HCT116 (cell line): Measurements from ENCODE around the gene TSPAN7. TPM values are rescaled to one million over a fixed set of nuclear protein-coding genes. Genes with fewer than 3 reads are reported as not detected.
A peak's percentile ranks its signal among the peaks of the same experiment; 100 is the strongest.

Source experiments
- ATAC-seq: fragments of 200-7000 bp; cut with Tn5 transposase; 2 replicates; pipeline ENCODE4 v1.9.1; 2020; ENCODE audit warnings: mild to moderate bottlenecking, moderate library complexity
- BruUV-seq: library from RNA; stranded (reverse); fragments of 400-500 nt; replicated peaks from 2 replicates; lab custom pipeline; 2021; lab: Mats Ljungman, UMichigan
- CTCF ChIA-PET: fragments of 300-600 bp; sonication (Branson Sonifier 250); formaldehyde crosslinking; loops from one replicate; lab custom pipeline; 2021; ENCODE audit warnings: antibody characterized with exemption; lab: Charles Lee
- POLR2A ChIA-PET: fragments of 300-600, 350-600 bp; sonication (Branson Sonifier 250); formaldehyde crosslinking; loops from one replicate; lab custom pipeline; 2021; ENCODE audit warnings: antibody characterized with exemption; lab: Charles Lee
- RAD21 ChIA-PET, 2 experiments: fragments of 300-600 bp; sonication (Branson Sonifier 250); formaldehyde crosslinking; loops; one replicate each; lab custom pipeline; 2023; ENCODE audit warnings: low total read pairs in 2 of 2; ENCODE audit not compliant: uncharacterized antibody in 2 of 2, unreplicated experiment in 2 of 2, low non-redundant PET in 1 of 2; lab: Charles Lee
- DNase-seq: peaks from one replicate; pipeline ENCODE4 v3.0.0-alpha.2; 2010; ENCODE audit warnings: low read depth, low spot score
- H2AFZ ChIP-seq: fragments of 200-600 bp; shearing (Covaris generic), sonication (generic); 2 replicates; pipeline ENCODE4 v1.6.1; 2017; ENCODE audit warnings: low read depth, mixed run types, mixed read lengths, antibody characterized with exemption, low read length; ENCODE audit not compliant: poor library complexity, severe bottlenecking
- H3K27ac ChIP-seq: 2 replicates; pipeline ENCODE4 v1.5.1; 2012; ENCODE audit warnings: low read depth, low read length
- H3K27me3 ChIP-seq: fragments of 200-600 bp; sonication (generic); 2 replicates; pipeline ENCODE4 v1.6.1; 2016; ENCODE audit warnings: mixed run types, low read length, mixed read lengths; ENCODE audit not compliant: insufficient read depth
- H3K36me3 ChIP-seq, 2 experiments: fragments of 200-500 bp in 1 of 2; fragments of 200-600 bp in 1 of 2; sonication (Bioruptor generic) in 1 of 2; sonication (generic) in 1 of 2; 2 replicates each; pipeline versions ENCODE4 v1.5.1 to v1.6.1; 2014 to 2016; ENCODE audit warnings: low read length in 2 of 2, inconsistent platforms in 1 of 2, mixed read lengths in 1 of 2, mixed run types in 1 of 2; ENCODE audit not compliant: insufficient read depth in 2 of 2, control insufficient read depth in 1 of 2
- H3K4me1 ChIP-seq, 2 experiments: fragments of 200-600 bp in 1 of 2; sonication (generic) in 1 of 2; 2 replicates each; pipeline versions ENCODE4 v1.5.1 to v1.6.1; 2012 to 2017; ENCODE audit warnings: low read length in 2 of 2, inconsistent platforms in 1 of 2, mild to moderate bottlenecking in 1 of 2, mixed read lengths in 1 of 2, mixed run types in 1 of 2, moderate library complexity in 1 of 2; ENCODE audit not compliant: insufficient read depth in 2 of 2, control insufficient read depth in 1 of 2
- H3K4me2 ChIP-seq: fragments of 200-600 bp; sonication (generic); 2 replicates; pipeline ENCODE4 v1.6.1; 2017; ENCODE audit warnings: mixed run types, low read length, mixed read lengths
- H3K4me3 ChIP-seq, 2 experiments: fragments of 200-600 bp in 1 of 2; sonication (generic) in 1 of 2; replicated peaks in 1 of 2; 2 replicates each; pipeline ENCODE4 v1.5.1; 2011 to 2016; ENCODE audit warnings: low read length in 2 of 2, control low read depth in 1 of 2, low read depth in 1 of 2, mild to moderate bottlenecking in 1 of 2, mixed read lengths in 1 of 2, mixed run types in 1 of 2
- H3K79me2 ChIP-seq: fragments of 200-600 bp; sonication (generic); 2 replicates; pipeline ENCODE4 v1.6.1; 2017; ENCODE audit warnings: mild to moderate bottlenecking, mixed run types, low read length, moderate library complexity, mixed read lengths; ENCODE audit not compliant: insufficient read depth
- H3K9ac ChIP-seq: fragments of 200-600 bp; sonication (generic); 2 replicates; pipeline ENCODE4 v1.6.1; 2016; ENCODE audit warnings: low read length, mixed read lengths
- H3K9me2 ChIP-seq: fragments of 200-600 bp; sonication (generic), shearing (Covaris generic); 2 replicates; pipeline ENCODE4 v1.6.1; 2017; ENCODE audit warnings: mixed run types, mild to moderate bottlenecking, moderate library complexity; ENCODE audit not compliant: insufficient read depth
- H3K9me3 ChIP-seq, 2 experiments: fragments of 200-500 bp in 1 of 2; fragments of 200-600 bp in 1 of 2; sonication (Bioruptor generic) in 1 of 2; sonication (generic) in 1 of 2; 2 replicates each; pipeline ENCODE4 v1.6.1; 2014 to 2017; ENCODE audit warnings: low read length in 2 of 2, mixed read lengths in 2 of 2, inconsistent platforms in 1 of 2, low read depth in 1 of 2, mild to moderate bottlenecking in 1 of 2, mixed run types in 1 of 2, moderate library complexity in 1 of 2; ENCODE audit not compliant: control insufficient read depth in 1 of 2, insufficient read depth in 1 of 2
- H4K20me1 ChIP-seq: fragments of 200-600 bp; sonication (generic), shearing (Covaris generic); 2 replicates; pipeline ENCODE4 v1.6.1; 2017; ENCODE audit warnings: mixed run types, mild to moderate bottlenecking, moderate library complexity; ENCODE audit not compliant: insufficient read depth
- CBX3 ChIP-seq: IDR thresholded peaks from 2 replicates; pipeline ENCODE4 v1.6.1; 2012; ENCODE audit warnings: low read depth
- CEBPB ChIP-seq: IDR thresholded peaks from 2 replicates; pipeline ENCODE4 v1.6.1; 2012; ENCODE audit warnings: low read depth
- EZH2 ChIP-seq: fragments of 200-600 bp; sonication (generic); IDR thresholded peaks from 2 replicates; pipeline ENCODE4 v1.6.1; 2017; ENCODE audit warnings: antibody characterized with exemption, mixed run types
- EZH2phosphoT487 ChIP-seq: fragments of 200-600 bp; IDR thresholded peaks from 2 replicates; pipeline ENCODE4 v1.6.1; 2018; ENCODE audit warnings: antibody characterized with exemption, borderline replicate concordance
- JUND ChIP-seq: IDR thresholded peaks from 2 replicates; pipeline ENCODE4 v1.6.1; 2012
- POLR2A ChIP-seq: IDR thresholded peaks from 2 replicates; pipeline ENCODE4 v1.7.0; 2011; ENCODE audit warnings: borderline replicate concordance; ENCODE audit not compliant: insufficient read depth, insufficient read length; ENCODE audit errors: extremely low read depth
- POLR2AphosphoS5 ChIP-seq: IDR thresholded peaks from 2 replicates; pipeline ENCODE4 v1.6.1; 2011; ENCODE audit warnings: mild to moderate bottlenecking, low read depth, low read length, moderate library complexity
- RAD21 ChIP-seq: IDR thresholded peaks from 2 replicates; pipeline ENCODE4 v1.6.1; 2012; ENCODE audit warnings: low read depth, mild to moderate bottlenecking
- SIN3A ChIP-seq: IDR thresholded peaks from 2 replicates; pipeline ENCODE4 v1.6.1; 2012; ENCODE audit warnings: low read depth
- SP1 ChIP-seq: IDR thresholded peaks from 2 replicates; pipeline ENCODE4 v1.6.1; 2012; ENCODE audit warnings: low read depth
- SRF ChIP-seq: IDR thresholded peaks from 2 replicates; pipeline ENCODE4 v1.6.1; 2012; ENCODE audit warnings: low read depth
- ZFX ChIP-seq: fragments of 450-650 bp; IDR thresholded peaks from 2 replicates; pipeline ENCODE4 v1.6.1; 2017
- ZNF274 ChIP-seq: fragments of 200-500 bp; sonication (Bioruptor generic); IDR thresholded peaks from 2 replicates; pipeline ENCODE4 v1.6.1; 2014; ENCODE audit warnings: mild to moderate bottlenecking, low read depth, low read length, inconsistent platforms
- intact Hi-C: fragments of 100-400 bp; cut with micrococcal nuclease; formaldehyde crosslinking; loops from 2 replicates; pipeline ENCODE4 v1.10.0; 2022
- total RNA-seq: library from RNA; stranded (reverse); gene quantifications from one replicate; pipeline ENCODE4 v1.2.1, GENCODE V29; 2021; ENCODE audit not compliant: unreplicated experiment
- TF ChIP-seq, protein P1 (sequence below): IDR thresholded peaks from 2 replicates; pipeline ENCODE4 v1.6.1; 2011; ENCODE audit warnings: mild to moderate bottlenecking, low read length, moderate library complexity; ENCODE audit not compliant: insufficient replicate concordance; ENCODE audit errors: extremely low read depth
- TF ChIP-seq, protein P2 (sequence below), 3 experiments: fragments of 200-600 bp in 1 of 3; sonication (generic) in 1 of 3; IDR thresholded peaks in 2 of 3; conservative IDR thresholded peaks in 1 of 3; 2 replicates each; pipeline ENCODE4 v1.5.1; 2012 to 2017; ENCODE audit warnings: low read depth in 2 of 3, low read length in 2 of 3, antibody characterized with exemption in 1 of 3, borderline replicate concordance in 1 of 3, control low read depth in 1 of 3, mild to moderate bottlenecking in 1 of 3, mixed read lengths in 1 of 3, mixed run types in 1 of 3, moderate library complexity in 1 of 3; ENCODE audit not compliant: insufficient read depth in 1 of 3

TSPAN7 gene
- total RNA-seq, 1 experiment from 2014 or later, result 2.9 TPM

DNA sequence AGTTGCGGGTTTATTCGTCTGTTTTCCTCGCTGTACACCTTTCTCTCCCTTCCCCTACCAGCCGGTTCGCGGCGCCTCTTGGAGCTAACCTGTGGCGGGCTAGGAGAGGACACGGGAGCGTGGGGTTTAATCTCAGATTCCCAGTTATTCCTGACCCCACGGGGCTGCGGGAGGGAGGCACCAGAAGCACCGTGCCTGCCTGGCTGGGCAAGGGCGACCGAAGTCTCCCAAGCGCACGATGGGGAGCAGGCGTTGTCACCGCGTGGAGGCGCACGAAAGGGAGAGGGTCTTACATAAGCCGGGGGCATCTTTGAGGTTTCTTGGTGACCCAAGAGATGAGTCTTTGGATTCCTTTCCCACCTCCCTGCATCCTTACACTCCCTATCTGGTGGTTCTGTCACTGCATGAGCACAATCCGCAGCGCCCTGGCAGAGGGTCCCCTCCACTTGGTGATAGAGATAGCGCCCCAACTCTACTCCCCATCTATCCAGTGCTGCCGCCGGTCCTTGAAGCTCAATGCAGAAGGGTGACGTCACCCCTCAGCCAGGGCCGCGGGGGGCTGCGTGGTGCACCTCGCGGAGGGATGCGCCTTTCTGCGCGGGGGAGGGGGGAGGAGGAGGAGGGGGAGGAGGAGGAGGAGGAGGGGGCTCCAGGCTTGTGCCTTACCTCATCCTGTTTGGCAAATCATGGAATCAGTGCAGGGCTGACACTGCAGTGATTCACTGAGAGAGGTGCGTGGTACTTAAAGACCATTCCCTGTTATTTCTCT is 793 bp downstream of the TSPAN7 start:
- ChIA-PET POLR2A (no interaction called here), CTCF (no interaction called here), RAD21 (no interaction called here)
- peaks cover 3 to 5% of the 10 kb centered on the region in 2 experiments; a peak in 2 of 4 replicates for H3K4me1 ChIP-seq
- no peaks in the 10 kb centered on the region for H3K9me3 ChIP-seq
- intact Hi-C loops, result no loop called here
- H3K27ac ChIP-seq, result no peak overlapping the region
- no peak for ATAC-seq
- no peaks in the 10 kb centered on the region for H3K27me3 ChIP-seq
- H3K79me2 ChIP-seq, result no peaks in the 10 kb centered on the region
- H3K36me3 ChIP-seq, result no peaks in the 10 kb centered on the region
- no peak overlapping the region for H2AFZ ChIP-seq
- no peaks in the 10 kb centered on the region for H4K20me1 ChIP-seq
- DNase-seq, result no peak
- TF ChIP-seq POLR2A (no peak), EZH2phosphoT487 (no peak), JUND (no peak), SIN3A (no peak), POLR2AphosphoS5 (no peak), ZFX (no peak), CEBPB (no peak)
- no TSS peak for BruUV-seq
- H3K9ac ChIP-seq, result no peak overlapping the region
- peak overlapping the region; percentile 37 to 52 for H3K4me3 ChIP-seq
- H3K9me2 ChIP-seq, result no peaks in the 10 kb centered on the region
- peak overlapping the region; percentile 74 for H3K4me2 ChIP-seq

DNA sequence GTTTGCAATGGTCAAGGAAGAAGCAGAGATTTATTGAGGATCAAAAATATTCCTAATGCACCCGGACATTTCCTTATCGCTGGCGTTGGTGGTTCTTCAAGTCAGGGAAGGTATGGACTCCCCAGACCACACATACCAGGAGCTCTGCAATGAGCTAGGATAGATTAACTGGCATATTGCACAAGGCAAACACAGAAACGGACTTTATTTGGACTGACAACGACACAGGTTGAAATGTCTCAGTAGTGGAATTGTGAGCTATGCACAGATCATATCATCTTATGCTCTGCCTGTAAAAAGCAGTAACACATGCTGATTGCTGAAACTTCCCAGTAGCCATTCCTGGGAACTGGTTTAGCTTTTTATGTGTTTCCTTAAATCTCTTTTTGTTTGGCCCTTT is 1.7 kb downstream of the TSPAN7 start:
- CTCF ChIA-PET, result no interaction called here
- Histone ChIP-seq H3K4me1 (peaks cover 3 to 5% of the 10 kb centered on the region in 2 experiments; a peak in 2 of 4 replicates), H3K9ac (no peak overlapping the region), H3K9me3 (no peaks in the 10 kb centered on the region), H3K9me2 (no peaks in the 10 kb centered on the region), H3K79me2 (no peaks in the 10 kb centered on the region), H2AFZ (no peak overlapping the region), H3K36me3 (no peaks in the 10 kb centered on the region), H4K20me1 (no peaks in the 10 kb centered on the region), H3K4me2 (no peak overlapping the region), H3K27me3 (no peaks in the 10 kb centered on the region), H3K4me3 (no peak overlapping the region), H3K27ac (no peak overlapping the region)
- TF ChIP-seq, protein P1, sequence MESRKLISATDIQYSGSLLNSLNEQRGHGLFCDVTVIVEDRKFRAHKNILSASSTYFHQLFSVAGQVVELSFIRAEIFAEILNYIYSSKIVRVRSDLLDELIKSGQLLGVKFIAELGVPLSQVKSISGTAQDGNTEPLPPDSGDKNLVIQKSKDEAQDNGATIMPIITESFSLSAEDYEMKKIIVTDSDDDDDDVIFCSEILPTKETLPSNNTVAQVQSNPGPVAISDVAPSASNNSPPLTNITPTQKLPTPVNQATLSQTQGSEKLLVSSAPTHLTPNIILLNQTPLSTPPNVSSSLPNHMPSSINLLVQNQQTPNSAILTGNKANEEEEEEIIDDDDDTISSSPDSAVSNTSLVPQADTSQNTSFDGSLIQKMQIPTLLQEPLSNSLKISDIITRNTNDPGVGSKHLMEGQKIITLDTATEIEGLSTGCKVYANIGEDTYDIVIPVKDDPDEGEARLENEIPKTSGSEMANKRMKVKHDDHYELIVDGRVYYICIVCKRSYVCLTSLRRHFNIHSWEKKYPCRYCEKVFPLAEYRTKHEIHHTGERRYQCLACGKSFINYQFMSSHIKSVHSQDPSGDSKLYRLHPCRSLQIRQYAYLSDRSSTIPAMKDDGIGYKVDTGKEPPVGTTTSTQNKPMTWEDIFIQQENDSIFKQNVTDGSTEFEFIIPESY, result no peak
- TF ChIP-seq, protein P2, sequence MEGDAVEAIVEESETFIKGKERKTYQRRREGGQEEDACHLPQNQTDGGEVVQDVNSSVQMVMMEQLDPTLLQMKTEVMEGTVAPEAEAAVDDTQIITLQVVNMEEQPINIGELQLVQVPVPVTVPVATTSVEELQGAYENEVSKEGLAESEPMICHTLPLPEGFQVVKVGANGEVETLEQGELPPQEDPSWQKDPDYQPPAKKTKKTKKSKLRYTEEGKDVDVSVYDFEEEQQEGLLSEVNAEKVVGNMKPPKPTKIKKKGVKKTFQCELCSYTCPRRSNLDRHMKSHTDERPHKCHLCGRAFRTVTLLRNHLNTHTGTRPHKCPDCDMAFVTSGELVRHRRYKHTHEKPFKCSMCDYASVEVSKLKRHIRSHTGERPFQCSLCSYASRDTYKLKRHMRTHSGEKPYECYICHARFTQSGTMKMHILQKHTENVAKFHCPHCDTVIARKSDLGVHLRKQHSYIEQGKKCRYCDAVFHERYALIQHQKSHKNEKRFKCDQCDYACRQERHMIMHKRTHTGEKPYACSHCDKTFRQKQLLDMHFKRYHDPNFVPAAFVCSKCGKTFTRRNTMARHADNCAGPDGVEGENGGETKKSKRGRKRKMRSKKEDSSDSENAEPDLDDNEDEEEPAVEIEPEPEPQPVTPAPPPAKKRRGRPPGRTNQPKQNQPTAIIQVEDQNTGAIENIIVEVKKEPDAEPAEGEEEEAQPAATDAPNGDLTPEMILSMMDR (IDR thresholded peaks at IDR 0.05 in 2 of 3, conservative IDR thresholded peaks at IDR 0.05 in 1 of 3; ENCODE audit: borderline replicate concordance in 1 of 3, insufficient read depth in 1 of 3, low read depth in 2 of 3, low read length in 2 of 3), result no peak
- TF ChIP-seq SRF (no peak), ZNF274 (no peak), SP1 (no peak), EZH2 (no peak), SIN3A (no peak), RAD21 (no peak), CBX3 (no peak), CEBPB (no peak), JUND (no peak), POLR2AphosphoS5 (no peak)
- ATAC-seq (no peak), DNase-seq (no peak)
- intact Hi-C loops, result no loop called here
- POLR2A ChIA-PET, result no interaction called here
- RAD21 ChIA-PET, result no interaction called here
- no TSS peak for BruUV-seq
